ENCODE measurements around the gene LTBP2.

The LTBP2 gene

GRCh38 chr14:74547331-74547927 lies 64.6 kb downstream of the LTBP2 start:
- no peak for DNase-seq (ENCODE audit: low read depth)
- TF ChIP-seq CTCF (IDR thresholded peaks at IDR 0.05; ENCODE audit: insufficient read depth, low read depth, low read length, missing control alignments) = no peak
- H3K4me3 ChIP-seq (ENCODE audit: low read depth, low read length) = no peak overlapping the region

- no peak for DNase-seq (ENCODE audit: low read depth)
- H3K4me3 ChIP-seq (ENCODE audit: low read depth, low read length) = no peak overlapping the region
- TF ChIP-seq CTCF (IDR thresholded peaks at IDR 0.05; ENCODE audit: insufficient read depth, low read depth, low read length, missing control alignments) = no peak
These were observed 65.6 kb downstream of the LTBP2 start for GRCh38 chr14:74546416-74546815.

GRCh38 chr14:74545386-74545785 lies 66.7 kb downstream of the LTBP2 start:
- no peak for DNase-seq (ENCODE audit: low read depth)
- no peak for TF ChIP-seq CTCF (IDR thresholded peaks at IDR 0.05; ENCODE audit: insufficient read depth, low read depth, low read length, missing control alignments)
- no peak overlapping the region for H3K4me3 ChIP-seq (ENCODE audit: low read depth, low read length)

- DNase-seq (ENCODE audit: low read depth) = no peak
- TF ChIP-seq CTCF (IDR thresholded peaks at IDR 0.05; ENCODE audit: insufficient read depth, low read depth, low read length, missing control alignments) = no peak
- H3K4me3 ChIP-seq (ENCODE audit: low read depth, low read length) = no peak overlapping the region
These were observed 68.1 kb downstream of the LTBP2 start for GRCh38 chr14:74543771-74544438.

- no peak for DNase-seq (ENCODE audit: low read depth)
- no peak for TF ChIP-seq CTCF (IDR thresholded peaks at IDR 0.05; ENCODE audit: insufficient read depth, low read depth, low read length, missing control alignments)
- no peak overlapping the region for H3K4me3 ChIP-seq (ENCODE audit: low read depth, low read length)
These were observed 69.9 kb downstream of the LTBP2 start for GRCh38 chr14:74542056-74542685.

GRCh38 chr14:74541225-74541624 lies 70.8 kb downstream of the LTBP2 start:
- TF ChIP-seq CTCF (IDR thresholded peaks at IDR 0.05; ENCODE audit: insufficient read depth, low read depth, low read length, missing control alignments) = no peak
- no peak for DNase-seq (ENCODE audit: low read depth)

More at GRCh38 chr14:74541225-74541624, 70.8 kb downstream of the LTBP2 start:
- no peak overlapping the region for H3K4me3 ChIP-seq (ENCODE audit: low read depth, low read length)

Measured in GM12865 (cell line).